OCI-LY3 (cell line): ENCODE results near the gene ZNF333.

Experiments used
- H2AFZ ChIP-seq: fragments of 200-600, 300-600 bp; shearing (Covaris generic); 2 replicates; pipeline ENCODE4 v1.6.0; 2014; ENCODE audit warnings: antibody characterized with exemption, low read depth, low read length
- H3K27ac ChIP-seq: fragments of 200-600, 300-600 bp; sonication (generic); 2 replicates; pipeline ENCODE4 v1.5.1; 2014; ENCODE audit warnings: mild to moderate bottlenecking, low read length, moderate library complexity, mixed read lengths
- H3K27me3 ChIP-seq: fragments of 200-600, 300-600 bp; sonication (generic); 2 replicates; pipeline ENCODE4 v1.6.1; 2014; ENCODE audit warnings: low read depth, low read length, mixed read lengths
- H3K36me3 ChIP-seq: fragments of 200-600, 300-600 bp; sonication (generic); replicated peaks from 2 replicates; pipeline ENCODE3; 2014; ENCODE audit warnings: low read depth, low read length, mixed read lengths
- H3K4me1 ChIP-seq: fragments of 300-600, 200-600 bp; sonication (generic); 2 replicates; pipeline ENCODE4 v1.6.1; 2014; ENCODE audit warnings: low read length, mixed read lengths
- H3K4me2 ChIP-seq: fragments of 200-600, 300-600 bp; sonication (generic); 2 replicates; pipeline ENCODE4 v1.6.1; 2014; ENCODE audit warnings: low read length, mixed read lengths
- H3K4me3 ChIP-seq: fragments of 300-600, 200-600 bp; sonication (generic); 2 replicates; pipeline ENCODE4 v1.5.1; 2014; ENCODE audit warnings: antibody characterized with exemption, mild to moderate bottlenecking, low read length, moderate library complexity
- H3K79me2 ChIP-seq: fragments of 300-600, 200-600 bp; shearing (Covaris generic); 2 replicates; pipeline ENCODE4 v1.6.1; 2014; ENCODE audit warnings: mild to moderate bottlenecking, low read length, mixed read lengths
- H3K9ac ChIP-seq: fragments of 300-600, 200-600 bp; shearing (Covaris generic); 2 replicates; pipeline ENCODE4 v1.6.0; 2014; ENCODE audit warnings: mild to moderate bottlenecking, low read length, moderate library complexity
- H3K9me3 ChIP-seq: fragments of 200-600, 300-600 bp; shearing (Covaris generic); 2 replicates; pipeline ENCODE4 v1.6.1; 2014; ENCODE audit warnings: low read length, mixed read lengths; ENCODE audit not compliant: insufficient read depth
- H4K20me1 ChIP-seq: fragments of 200-600, 300-600 bp; sonication (generic); 2 replicates; pipeline ENCODE4 v1.6.1; 2016; ENCODE audit warnings: low read length, mixed read lengths; ENCODE audit not compliant: insufficient read depth
- CTCF ChIP-seq: fragments of 200-600, 300-600 bp; sonication (generic); IDR thresholded peaks from 2 replicates; pipeline ENCODE4 v1.5.1; 2014; ENCODE audit warnings: antibody characterized with exemption, low read length, low read depth
- EZH2phosphoT487 ChIP-seq: fragments of 200-600 bp; shearing (Covaris generic); IDR thresholded peaks from 2 replicates; pipeline ENCODE4 v1.6.1; 2018; ENCODE audit warnings: antibody characterized with exemption, mixed run types, low read depth

Gene ZNF333

GRCh38 chr19:14767466-14767971, 77.7 kb downstream of the ZNF333 start:
- no peaks in the 10 kb centered on the region; the same call in 1 of the 2 replicates for H3K27me3 ChIP-seq
- TF ChIP-seq CTCF (no peak), EZH2phosphoT487 (no peak)
- no peaks in the 10 kb centered on the region for H3K36me3 ChIP-seq
- H4K20me1 ChIP-seq = no peaks in the 10 kb centered on the region
- H3K79me2 ChIP-seq = no peaks in the 10 kb centered on the region
- H3K9me3 ChIP-seq = no peaks in the 10 kb centered on the region
- H3K4me1 ChIP-seq = no peaks in the 10 kb centered on the region
- no peak overlapping the region for H3K9ac ChIP-seq
- H3K27ac ChIP-seq = no peak overlapping the region
- H2AFZ ChIP-seq = no peak overlapping the region
- no peak overlapping the region for H3K4me2 ChIP-seq
- H3K4me3 ChIP-seq = no peak overlapping the region

- no peaks in the 10 kb centered on the region for H3K4me1 ChIP-seq
- H3K9ac ChIP-seq = no peak overlapping the region
- H3K27ac ChIP-seq = no peak overlapping the region
- no peaks in the 10 kb centered on the region; the same call in 1 of the 2 replicates for H3K27me3 ChIP-seq
- no peaks in the 10 kb centered on the region for H3K79me2 ChIP-seq
- no peak for TF ChIP-seq EZH2phosphoT487
- TF ChIP-seq CTCF = no peak
- H3K9me3 ChIP-seq = no peaks in the 10 kb centered on the region
- no peak overlapping the region for H3K4me3 ChIP-seq
- no peaks in the 10 kb centered on the region for H3K36me3 ChIP-seq
- no peak overlapping the region for H2AFZ ChIP-seq
- H3K4me2 ChIP-seq = no peak overlapping the region
- H4K20me1 ChIP-seq = no peaks in the 10 kb centered on the region
These were observed 78.2 kb downstream of the ZNF333 start for GRCh38 chr19:14768001-14768400.

- no peak overlapping the region for H3K4me2 ChIP-seq
- no peak overlapping the region for H3K9ac ChIP-seq
- H3K4me3 ChIP-seq = no peak overlapping the region
- H3K4me1 ChIP-seq = no peaks in the 10 kb centered on the region
- no peaks in the 10 kb centered on the region for H3K79me2 ChIP-seq
- H3K27ac ChIP-seq = no peak overlapping the region
- H4K20me1 ChIP-seq = no peaks in the 10 kb centered on the region
- no peak for TF ChIP-seq CTCF
- no peak for TF ChIP-seq EZH2phosphoT487
- no peaks in the 10 kb centered on the region; the same call in 1 of the 2 replicates for H3K27me3 ChIP-seq
- no peaks in the 10 kb centered on the region for H3K36me3 ChIP-seq
- no peak overlapping the region for H2AFZ ChIP-seq
- no peaks in the 10 kb centered on the region for H3K9me3 ChIP-seq
These were observed 79.4 kb downstream of the ZNF333 start for GRCh38 chr19:14769201-14769600.

GRCh38 chr19:14770136-14770535, 80.3 kb downstream of the ZNF333 start:
- Histone ChIP-seq H3K4me1 (no peaks in the 10 kb centered on the region), H3K4me3 (no peak overlapping the region), H2AFZ (no peak overlapping the region), H3K9me3 (no peaks in the 10 kb centered on the region), H3K4me2 (no peak overlapping the region), H4K20me1 (no peaks in the 10 kb centered on the region), H3K36me3 (no peaks in the 10 kb centered on the region), H3K79me2 (no peaks in the 10 kb centered on the region), H3K27me3 (no peaks in the 10 kb centered on the region; the same call in 1 of the 2 replicates), H3K9ac (no peak overlapping the region), H3K27ac (no peak overlapping the region)
- TF ChIP-seq CTCF = no peak
- no peak for TF ChIP-seq EZH2phosphoT487
